Measurements from ENCODE around the gene NLGN1. TPM values are rescaled to one million over a fixed set of nuclear protein-coding genes. Genes with fewer than 3 reads are reported as not detected.

NLGN1 gene
- total RNA-seq, 4 donors from 2014 or later = 21.6 to 50.7 (median 30.4) TPM

DNA sequence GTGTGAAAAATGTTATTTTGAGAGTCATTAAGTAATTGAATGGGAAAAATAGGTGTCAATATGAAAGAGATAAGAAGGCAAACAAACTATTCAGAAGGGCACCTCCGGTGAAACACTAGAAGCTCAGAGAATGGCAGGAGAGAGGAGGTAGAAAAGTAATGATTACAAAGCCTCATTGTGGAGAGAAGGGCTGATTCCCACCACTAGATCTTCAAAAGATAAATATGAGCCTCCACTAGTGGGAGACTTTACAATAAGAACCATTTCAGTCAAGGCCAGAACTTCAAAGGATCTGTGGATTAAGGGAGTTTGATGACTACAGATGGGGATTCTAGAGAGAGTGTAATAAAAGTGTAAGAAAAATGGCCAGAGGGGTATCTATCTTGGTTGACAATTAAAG, 535.6 kb downstream of the NLGN1 start:
- Histone ChIP-seq H3K27ac (no peak overlapping the region), H3K9me3 (no peaks in the 10 kb centered on the region), H3K4me1 (peaks cover 0 to 1% (median 0%) of the 10 kb centered on the region in 4 donors), H3K36me3 (no peaks in the 10 kb centered on the region), H3K27me3 (no peaks in the 10 kb centered on the region), H3K4me3 (no peak overlapping the region)
- TF ChIP-seq POLR2A (IDR thresholded peaks at IDR 0.05) = no peak
- TF ChIP-seq, protein P1, sequence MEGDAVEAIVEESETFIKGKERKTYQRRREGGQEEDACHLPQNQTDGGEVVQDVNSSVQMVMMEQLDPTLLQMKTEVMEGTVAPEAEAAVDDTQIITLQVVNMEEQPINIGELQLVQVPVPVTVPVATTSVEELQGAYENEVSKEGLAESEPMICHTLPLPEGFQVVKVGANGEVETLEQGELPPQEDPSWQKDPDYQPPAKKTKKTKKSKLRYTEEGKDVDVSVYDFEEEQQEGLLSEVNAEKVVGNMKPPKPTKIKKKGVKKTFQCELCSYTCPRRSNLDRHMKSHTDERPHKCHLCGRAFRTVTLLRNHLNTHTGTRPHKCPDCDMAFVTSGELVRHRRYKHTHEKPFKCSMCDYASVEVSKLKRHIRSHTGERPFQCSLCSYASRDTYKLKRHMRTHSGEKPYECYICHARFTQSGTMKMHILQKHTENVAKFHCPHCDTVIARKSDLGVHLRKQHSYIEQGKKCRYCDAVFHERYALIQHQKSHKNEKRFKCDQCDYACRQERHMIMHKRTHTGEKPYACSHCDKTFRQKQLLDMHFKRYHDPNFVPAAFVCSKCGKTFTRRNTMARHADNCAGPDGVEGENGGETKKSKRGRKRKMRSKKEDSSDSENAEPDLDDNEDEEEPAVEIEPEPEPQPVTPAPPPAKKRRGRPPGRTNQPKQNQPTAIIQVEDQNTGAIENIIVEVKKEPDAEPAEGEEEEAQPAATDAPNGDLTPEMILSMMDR (IDR thresholded peaks at IDR 0.05) = no peak
- TF ChIP-seq EP300 (IDR thresholded peaks at IDR 0.05) = no peak
- DNase-seq (ENCODE audit: low spot score in 2 of 2) = no peak
- WGBS, 2 donors = 69 to 74% methylated on average over 1 of the region's 1 CpG

DNA sequence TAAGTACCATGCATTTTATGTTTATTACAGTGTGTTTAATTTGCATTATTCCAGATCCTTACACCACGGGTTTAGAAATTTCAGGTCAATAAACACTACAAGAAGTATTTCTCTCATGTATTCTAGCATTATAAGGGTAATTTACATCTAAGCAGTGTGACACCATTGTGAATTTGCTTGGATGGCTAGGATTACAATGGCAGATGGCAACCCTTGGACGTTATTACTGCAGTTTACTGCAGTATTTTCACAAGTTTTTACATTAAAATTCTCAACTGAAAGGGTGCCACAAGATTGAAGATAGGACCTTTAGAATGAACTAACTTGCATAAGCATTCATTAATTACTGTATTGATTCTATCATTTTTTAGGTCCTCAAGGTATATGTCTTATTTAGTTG, 538.8 kb downstream of the NLGN1 start:
- 72 to 75% methylated on average over 2 of the region's 2 CpGs for whole genome bisulfite sequencing, 2 donors
- H3K9me3 ChIP-seq = no peaks in the 10 kb centered on the region
- H3K36me3 ChIP-seq = no peaks in the 10 kb centered on the region
- TF ChIP-seq, protein P1 (IDR thresholded peaks at IDR 0.05) = no peak
- TF ChIP-seq POLR2A (IDR thresholded peaks at IDR 0.05) (no peak), EP300 (IDR thresholded peaks at IDR 0.05) (no peak)
- H3K27ac ChIP-seq = no peak overlapping the region
- no peak for DNase-seq (ENCODE audit: low spot score in 2 of 2)
- peaks cover 0 to 17% (median 0%) of the 10 kb centered on the region in 4 donors for H3K4me1 ChIP-seq
- no peak overlapping the region for H3K4me3 ChIP-seq
- no peaks in the 10 kb centered on the region for H3K27me3 ChIP-seq

DNA sequence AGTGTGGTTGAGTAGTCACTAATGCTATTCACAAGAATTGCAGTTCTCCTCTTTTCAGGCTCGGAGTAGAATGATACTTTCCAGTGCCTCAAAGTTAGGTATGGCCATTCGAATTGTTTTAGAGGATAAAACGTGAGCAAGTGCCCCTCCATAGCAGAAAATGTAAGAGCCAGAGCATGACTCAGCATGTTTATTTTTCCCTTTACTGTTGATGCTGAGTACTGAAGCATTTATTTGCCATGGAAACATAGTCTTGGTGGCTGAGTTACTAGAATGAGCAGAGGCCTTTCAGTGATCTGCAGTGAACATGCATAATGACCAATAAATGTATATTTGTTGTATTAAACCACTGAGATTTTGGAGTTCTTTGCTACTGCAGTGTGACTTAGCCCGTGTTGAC, 540.6 kb downstream of the NLGN1 start:
- H3K4me1 ChIP-seq = peaks cover 0 to 17% (median 0%) of the 10 kb centered on the region in 4 donors
- 60 to 64% methylated on average over 4 of the region's 4 CpGs for WGBS, 2 donors
- TF ChIP-seq, protein P1 (IDR thresholded peaks at IDR 0.05) = no peak
- H3K27me3 ChIP-seq = no peaks in the 10 kb centered on the region
- H3K36me3 ChIP-seq = no peaks in the 10 kb centered on the region
- H3K4me3 ChIP-seq = no peak overlapping the region
- H3K9me3 ChIP-seq = no peaks in the 10 kb centered on the region
- no peak overlapping the region for H3K27ac ChIP-seq
- no peak for DNase-seq (ENCODE audit: low spot score in 2 of 2)

DNA sequence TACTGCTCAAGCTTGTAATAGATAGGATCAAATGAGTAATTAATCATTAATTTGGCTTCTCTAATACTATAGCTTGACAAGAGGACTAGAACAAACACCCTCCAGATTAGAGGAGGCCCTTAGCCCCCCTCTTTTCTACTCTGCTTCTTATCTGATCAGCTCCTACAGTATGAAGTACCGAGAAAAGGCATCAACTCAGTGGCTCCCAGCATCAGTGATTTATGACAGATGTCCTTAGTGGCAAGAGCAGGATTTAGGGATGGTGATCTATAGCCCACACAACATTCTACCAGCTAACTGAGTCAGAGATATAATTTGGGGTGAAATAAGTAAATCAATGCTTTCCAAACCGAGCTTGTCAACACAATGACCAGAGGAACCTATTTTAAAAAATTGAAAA, 541.1 kb downstream of the NLGN1 start:
- H3K27ac ChIP-seq = no peak overlapping the region
- H3K4me3 ChIP-seq = no peak overlapping the region
- peaks cover 0 to 17% (median 0%) of the 10 kb centered on the region in 4 donors for H3K4me1 ChIP-seq
- no peaks in the 10 kb centered on the region for H3K9me3 ChIP-seq
- WGBS, 2 donors = 77 to 89% methylated on average over 2 of the region's 2 CpGs
- no peaks in the 10 kb centered on the region for H3K27me3 ChIP-seq
- no peak for DNase-seq (ENCODE audit: low spot score in 2 of 2)
- TF ChIP-seq POLR2A (IDR thresholded peaks at IDR 0.05) (no peak), EP300 (IDR thresholded peaks at IDR 0.05) (no peak)
- TF ChIP-seq, protein P1 (IDR thresholded peaks at IDR 0.05) = no peak
- no peaks in the 10 kb centered on the region for H3K36me3 ChIP-seq

DNA sequence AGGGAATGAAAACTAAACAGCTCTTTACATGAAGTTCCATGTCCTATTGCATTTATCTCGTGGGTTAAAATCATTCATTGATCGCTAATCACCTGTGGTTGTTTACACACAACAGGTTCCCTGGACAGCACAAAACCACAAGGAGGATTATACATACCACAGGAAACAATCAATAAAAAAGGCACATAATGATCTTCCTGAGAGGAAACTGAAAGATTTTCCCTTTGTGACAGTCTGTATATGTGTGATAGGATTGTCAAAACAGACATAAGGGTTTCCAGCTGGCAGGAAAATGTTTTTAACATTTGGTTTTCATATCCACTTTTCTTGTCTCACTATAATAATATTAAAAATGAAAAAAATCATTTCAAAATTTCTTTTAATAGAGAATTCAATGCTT, 541.8 kb downstream of the NLGN1 start:
- no peak for DNase-seq (ENCODE audit: low spot score in 2 of 2)
- peaks cover 0 to 17% (median 0%) of the 10 kb centered on the region in 4 donors for H3K4me1 ChIP-seq
- H3K27me3 ChIP-seq = no peaks in the 10 kb centered on the region
- no peak overlapping the region for H3K27ac ChIP-seq
- H3K9me3 ChIP-seq = no peaks in the 10 kb centered on the region
- no peaks in the 10 kb centered on the region for H3K36me3 ChIP-seq
- WGBS, 2 donors = 48 to 67% methylated on average over 2 of the region's 2 CpGs
- TF ChIP-seq POLR2A (IDR thresholded peaks at IDR 0.05) (no peak), EP300 (IDR thresholded peaks at IDR 0.05) (no peak)
- TF ChIP-seq, protein P1 (IDR thresholded peaks at IDR 0.05) = no peak
- no peak overlapping the region for H3K4me3 ChIP-seq
